DMS 273 (cell line): ENCODE measurements around the gene CHID1.

Source experiments
- DNase-seq: peaks from one replicate; lab custom pipeline; 2025; ENCODE audit not compliant: unreplicated experiment; lab: John Stamatoyannopoulos, UW

The CHID1 gene

GRCh38 chr11:837990-838307 lies 72.7 kb downstream of the CHID1 start:
- DNase-seq: no peak

DNA sequence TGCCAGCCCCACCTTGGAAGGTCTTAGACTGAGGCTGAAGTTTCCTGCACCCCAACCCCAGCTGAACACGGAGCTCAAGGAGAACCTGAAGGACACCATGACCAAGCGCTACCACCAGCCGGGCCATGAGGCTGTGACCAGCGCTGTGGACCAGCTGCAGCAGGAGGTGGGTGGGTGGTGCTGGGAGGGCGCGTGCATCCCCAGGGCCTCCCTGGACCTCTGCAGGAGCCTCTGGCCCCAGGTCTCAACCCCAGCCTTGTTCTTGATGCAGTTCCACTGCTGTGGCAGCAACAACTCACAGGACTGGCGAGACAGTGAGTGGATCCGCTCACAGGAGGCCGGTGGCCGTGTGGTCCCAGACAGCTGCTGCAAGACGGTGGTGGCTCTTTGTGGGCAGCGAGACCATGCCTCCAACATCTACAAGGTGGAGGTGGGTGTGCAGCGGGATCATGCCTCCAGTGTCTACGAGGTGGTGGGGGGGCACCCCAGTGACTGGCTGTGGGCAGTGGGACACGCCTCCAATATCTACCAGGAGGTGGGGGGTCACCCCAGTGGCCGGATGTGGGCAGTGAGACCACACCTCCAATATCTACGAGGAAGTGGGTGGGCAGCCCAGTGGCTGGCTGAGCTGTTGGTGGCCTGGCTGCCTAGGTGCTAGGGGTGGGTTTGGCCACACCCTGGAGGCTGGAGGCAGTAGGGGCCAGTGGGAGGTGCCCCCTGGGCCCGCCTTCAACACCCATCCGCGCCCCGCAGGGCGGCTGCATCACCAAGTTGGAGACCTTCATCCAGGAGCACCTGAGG lies 73.2 kb downstream of the CHID1 start:
- DNase-seq: no peak

DNA sequence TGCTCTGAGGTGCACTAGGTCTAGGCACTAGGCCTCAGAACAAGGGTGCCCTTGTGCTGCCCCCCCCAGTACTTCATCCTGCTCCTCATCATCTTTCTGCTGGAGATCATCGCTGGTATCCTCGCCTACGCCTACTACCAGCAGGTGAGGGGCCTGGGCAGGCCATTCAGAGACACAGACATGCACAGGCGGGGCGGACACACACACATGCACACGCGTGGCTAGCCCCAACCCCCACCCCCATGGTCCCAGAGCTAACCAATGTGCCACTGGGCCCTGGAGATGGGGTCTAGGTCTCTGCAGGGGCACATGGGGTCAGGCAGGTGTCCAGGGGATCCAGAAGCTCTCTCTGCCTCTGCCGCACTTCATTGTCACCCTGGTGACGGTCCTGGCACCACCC lies 73.9 kb downstream of the CHID1 start:
- no peak for DNase-seq

GRCh38 chr11:836274-836673 lies 74.3 kb downstream of the CHID1 start:
- DNase-seq: no peak

DNA sequence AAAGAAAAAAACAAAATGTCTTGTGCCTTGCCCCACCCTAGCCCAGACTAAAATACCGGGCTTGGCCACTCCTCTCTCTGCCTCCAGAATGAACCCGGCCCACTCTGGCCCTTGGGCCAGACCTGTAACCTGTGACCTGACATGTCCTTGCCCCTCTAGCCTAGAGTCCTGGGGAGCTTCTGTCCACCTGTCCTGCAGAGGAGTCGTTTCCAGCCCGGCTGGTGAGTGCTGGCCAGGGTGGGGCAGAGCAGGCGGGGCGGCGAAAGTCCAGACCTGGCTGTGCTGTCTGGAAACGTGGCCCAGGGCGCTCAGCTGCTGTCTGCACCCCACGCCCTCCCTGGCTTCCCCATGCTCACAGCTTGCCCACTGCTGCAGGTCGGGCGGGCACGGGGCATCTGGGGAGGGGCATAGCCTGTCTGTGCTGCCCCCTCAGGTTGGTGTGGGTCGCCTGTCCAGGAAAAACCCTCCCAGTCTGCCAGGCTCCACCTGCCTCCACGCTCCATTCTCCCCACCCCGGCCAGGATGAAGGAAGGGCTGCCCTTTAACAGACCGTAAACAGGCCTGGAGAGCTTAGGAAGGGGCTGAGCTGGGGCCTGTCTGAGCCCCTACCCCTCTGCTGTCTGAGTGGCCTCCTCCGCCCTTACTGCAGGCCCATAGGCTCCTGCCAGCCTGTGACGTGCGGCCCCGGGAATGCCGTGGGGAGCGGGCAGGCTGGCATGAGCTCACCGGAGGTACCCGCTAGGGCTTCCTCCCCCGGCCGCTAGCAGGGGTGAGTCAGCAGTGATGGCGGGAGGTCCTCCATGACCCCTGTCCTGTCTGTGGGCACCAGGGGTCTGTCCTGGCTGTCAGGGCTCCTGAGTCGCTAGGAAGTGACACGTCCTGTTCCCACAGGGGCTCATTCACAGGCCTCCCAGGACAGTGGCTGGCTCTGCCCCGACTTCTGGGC lies 76.0 kb downstream of the CHID1 start:
- peak; percentile 82 for DNase-seq

DNA sequence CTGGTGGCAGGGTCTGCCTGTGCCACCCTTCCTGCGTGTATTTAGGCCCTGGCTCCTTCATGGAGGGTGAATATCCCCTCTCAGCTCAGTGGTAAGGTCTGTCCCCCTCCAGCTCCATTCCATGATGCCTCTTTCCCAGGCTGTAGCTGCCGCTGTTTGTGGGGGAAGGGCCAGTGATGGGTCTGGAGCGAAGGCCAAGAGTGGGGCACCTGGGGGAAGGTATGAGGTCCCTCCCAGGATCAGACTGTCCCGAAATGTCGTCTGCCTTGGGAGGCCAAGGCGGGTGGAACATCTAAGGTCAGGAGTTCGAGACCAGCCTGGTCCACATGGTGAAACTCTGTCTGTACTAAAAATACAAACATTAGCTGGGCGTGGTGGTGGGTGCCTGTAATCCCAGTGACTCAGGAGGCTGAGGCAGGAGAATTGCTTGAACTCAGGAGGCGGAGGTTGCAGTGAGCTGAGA lies 76.7 kb downstream of the CHID1 start:
- no peak for DNase-seq

DNA sequence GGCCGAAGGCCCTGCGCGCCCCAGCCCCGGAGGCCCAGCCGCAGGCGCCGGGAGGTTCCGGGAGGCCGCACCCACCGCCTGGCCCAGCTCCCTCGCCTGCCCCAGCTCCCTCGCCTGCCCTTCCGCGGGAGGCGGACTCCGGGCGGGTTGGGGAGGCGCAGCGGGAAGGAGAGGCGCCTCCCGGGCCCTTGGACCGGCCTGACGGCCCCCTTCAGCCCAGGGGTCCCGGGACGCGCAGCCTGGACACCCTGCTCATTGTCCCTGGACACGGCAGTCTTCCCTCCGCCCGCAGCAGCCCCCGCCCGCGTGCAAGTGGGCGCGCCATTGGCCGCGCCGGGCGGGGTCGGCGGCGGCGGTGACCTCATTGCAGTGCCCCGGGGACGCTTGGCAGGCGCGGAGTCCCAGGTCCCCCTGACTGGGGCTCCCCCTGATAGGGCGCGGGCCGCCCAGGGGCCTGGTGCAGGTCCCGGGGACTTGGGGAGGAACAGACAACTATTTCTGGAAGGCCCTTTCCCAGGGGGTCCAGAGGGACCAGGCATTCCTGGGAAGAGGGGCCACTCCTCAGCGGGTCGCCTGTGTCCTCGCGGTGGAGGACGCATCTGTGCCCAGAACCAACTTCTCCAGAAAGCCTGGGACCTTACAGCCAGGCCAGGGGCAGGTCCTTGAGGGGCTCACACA lies 77.4 kb downstream of the CHID1 start:
- peak; percentile 71 for DNase-seq

DNA sequence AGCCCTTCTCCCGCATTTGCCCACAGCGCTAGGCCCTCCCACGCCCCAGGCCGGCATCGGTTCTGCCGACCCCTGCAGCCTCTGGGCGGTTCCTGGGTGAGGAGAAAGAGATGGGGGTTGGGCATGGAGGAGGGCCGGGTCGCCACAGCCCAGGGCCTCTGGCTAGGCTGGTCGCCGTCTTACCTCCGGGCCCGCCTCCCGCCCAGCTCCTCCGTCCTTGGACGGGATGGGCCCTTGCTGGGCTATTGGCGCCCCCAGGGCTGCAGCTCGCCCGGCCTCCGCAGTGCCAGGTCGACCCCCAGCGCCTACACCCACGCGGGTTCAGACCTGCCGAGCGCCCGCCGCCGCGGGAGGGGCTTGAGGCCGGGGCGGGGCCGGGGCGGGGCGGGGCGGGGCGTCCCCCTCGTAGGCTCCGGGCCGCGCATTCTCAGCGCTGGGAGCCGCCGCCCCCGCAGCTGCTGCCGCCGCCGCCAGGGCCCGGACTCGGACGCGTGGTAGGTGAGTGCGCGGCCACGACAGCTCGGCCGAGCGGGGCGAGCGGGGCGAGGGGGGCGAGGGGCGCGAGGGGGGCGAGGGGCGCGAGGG lies 78.0 kb downstream of the CHID1 start, which contains the start of gene CD151:
Gene CD151, plus strand, starts transcription at position 424 of the 585 bp plus-strand sequence. CDS start 3,118 bp downstream, outside the sequence.
- peak; percentile 83 for DNase-seq

GRCh38 chr11:831961-832528 lies 78.6 kb downstream of the CHID1 start:
- DNase-seq: no peak

- no peak for DNase-seq
Observed at GRCh38 chr11:831118-831864, 79.3 kb downstream of the CHID1 start.

DNA sequence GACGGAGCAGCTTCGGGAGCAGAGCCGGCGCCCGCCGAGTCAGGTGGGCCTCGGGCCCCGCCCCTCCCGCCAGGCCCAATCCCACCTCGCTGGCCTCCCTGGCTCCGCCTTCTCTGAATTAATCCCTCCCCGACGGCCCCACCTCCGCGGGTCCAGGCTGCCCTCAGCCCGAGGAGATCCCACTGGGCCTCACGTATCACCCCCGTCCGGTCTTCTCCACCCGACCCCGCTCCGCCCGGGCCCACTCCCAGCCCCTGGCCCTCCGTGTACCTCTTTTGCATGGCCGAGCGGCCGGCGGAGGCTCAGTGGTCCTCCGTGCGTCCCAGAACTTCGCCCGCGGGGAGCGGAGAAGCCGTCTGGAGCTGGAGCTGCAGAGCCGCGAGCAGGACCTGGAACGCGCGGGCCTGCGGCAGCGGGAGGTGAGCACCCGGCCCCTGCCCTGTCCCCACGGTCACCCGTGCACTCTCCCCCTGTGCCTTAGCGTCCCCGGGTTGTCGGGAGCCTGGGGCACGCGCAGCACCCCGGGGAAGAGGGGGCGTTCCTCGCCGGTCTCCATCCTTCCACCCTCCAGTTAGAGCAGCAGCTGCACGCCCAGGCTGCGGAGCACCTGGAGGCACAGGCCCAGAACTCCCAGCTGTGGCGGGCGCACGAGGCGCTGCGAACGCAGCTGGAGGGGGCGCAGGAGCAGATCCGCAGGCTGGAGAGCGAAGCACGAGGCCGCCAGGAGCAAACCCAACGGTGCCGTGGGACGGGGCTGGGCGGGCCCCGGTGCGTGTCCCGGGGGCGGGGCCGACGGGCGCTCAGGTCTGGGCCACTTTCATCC lies 80.1 kb downstream of the CHID1 start:
- DNase-seq: no peak

- no peak for DNase-seq
Observed at GRCh38 chr11:829847-830294, 80.7 kb downstream of the CHID1 start.

DNA sequence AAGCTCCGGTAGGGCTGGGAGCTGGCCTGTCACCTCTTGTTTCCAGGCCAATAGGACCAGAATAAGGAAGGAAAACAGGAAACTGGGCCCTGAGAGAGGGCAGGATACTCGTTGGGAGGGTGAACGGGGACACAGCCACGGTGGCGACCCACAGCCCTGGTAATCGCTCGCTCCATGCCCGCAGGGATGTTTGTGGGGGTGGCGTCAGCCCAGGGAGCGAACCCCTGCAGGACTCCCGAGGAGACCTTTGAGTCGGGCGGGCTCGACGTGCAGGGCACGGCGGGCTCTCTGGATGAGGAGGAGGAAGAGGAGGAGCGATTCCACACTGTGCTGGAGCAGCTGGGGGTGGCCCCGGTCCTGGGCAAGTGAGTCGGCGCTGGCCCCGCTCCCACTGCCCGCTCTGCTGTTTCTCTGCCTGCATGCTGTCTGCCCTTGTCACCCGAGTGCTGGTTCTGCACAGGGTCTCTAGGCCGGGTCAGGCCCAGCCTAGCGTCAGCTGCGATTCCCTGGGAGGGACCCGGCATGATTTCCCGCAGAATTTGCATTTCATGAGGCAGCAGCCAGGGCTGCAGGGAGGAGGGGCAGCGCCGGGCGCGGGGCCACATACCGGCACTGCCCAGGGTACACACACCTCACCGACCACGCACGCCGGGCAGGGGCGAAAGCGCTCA lies 81.3 kb downstream of the CHID1 start:
- DNase-seq: no peak

DNA sequence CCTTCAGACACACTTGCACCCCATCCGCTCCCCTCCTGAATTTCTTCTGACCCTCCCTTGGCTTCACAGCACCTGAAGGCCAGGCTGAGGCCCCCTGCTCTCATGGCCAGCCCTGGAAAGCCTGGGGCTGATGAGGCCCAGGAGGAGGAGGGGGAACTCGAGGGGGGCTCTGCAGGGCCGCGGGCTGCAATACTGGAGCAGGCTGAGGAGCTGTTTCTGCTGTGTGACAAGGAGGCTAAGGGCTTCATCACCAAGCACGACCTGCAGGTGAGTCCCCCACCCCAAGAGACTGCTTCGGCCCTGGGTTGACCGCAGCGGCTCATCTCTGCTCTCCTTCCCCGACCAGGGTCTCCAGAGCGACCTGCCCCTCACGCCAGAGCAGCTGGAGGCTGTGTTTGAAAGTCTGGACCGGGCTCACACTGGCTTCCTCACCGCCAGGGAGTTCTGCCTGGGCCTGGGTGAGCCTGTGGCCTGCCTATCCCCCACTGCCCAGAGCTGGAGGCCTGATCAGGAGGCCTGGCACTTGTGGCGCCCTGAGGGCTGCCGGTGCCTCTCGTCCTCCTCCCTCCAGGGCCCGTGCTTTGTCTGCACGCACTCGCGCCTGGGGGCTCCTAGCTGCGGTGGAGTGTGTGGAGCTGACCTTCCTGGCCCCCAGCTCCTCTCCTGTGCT lies 82.0 kb downstream of the CHID1 start:
- DNase-seq: no peak

GRCh38 chr11:827897-828192 lies 82.8 kb downstream of the CHID1 start, which contains the start of gene CRACR2B:
Gene CRACR2B (plus strand): TSS chr11:827919. CDS start chr11:828608, 689 bp downstream.
- DNase-seq: peak; percentile 54

- no peak for DNase-seq
Observed at GRCh38 chr11:827146-827896, 83.3 kb downstream of the CHID1 start.

GRCh38 chr11:826836-827145 lies 83.8 kb downstream of the CHID1 start:
- DNase-seq: no peak
